Activated T-cell treated with anti-CD3 and anti-CD28 coated beads for 4 hours (primary cell): ENCODE measurements around the gene ATRNL1.

Experiments
- DNase-seq: peaks from one replicate; pipeline ENCODE4 v3.0.0-alpha.2; 2020

Gene ATRNL1

DNA sequence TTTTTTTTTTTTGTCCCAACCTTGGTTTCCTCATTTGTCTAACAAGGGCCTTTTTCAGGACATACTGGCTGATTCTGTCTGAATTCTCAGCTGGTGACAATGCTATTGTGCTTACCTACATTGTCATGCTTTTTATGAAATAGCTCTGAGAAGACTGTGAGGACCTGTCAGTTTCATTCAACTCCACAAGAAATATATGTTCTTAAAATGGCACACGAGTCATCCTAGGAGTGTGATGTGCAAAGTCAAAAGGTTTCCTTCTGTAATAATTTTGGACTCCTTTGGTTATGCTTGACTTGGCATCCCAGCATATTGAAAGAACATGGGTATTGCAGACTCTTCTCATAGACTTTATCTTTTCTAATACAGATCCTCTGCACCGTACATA lies 863.8 kb downstream of the ATRNL1 start:
- no peak for DNase-seq

DNA sequence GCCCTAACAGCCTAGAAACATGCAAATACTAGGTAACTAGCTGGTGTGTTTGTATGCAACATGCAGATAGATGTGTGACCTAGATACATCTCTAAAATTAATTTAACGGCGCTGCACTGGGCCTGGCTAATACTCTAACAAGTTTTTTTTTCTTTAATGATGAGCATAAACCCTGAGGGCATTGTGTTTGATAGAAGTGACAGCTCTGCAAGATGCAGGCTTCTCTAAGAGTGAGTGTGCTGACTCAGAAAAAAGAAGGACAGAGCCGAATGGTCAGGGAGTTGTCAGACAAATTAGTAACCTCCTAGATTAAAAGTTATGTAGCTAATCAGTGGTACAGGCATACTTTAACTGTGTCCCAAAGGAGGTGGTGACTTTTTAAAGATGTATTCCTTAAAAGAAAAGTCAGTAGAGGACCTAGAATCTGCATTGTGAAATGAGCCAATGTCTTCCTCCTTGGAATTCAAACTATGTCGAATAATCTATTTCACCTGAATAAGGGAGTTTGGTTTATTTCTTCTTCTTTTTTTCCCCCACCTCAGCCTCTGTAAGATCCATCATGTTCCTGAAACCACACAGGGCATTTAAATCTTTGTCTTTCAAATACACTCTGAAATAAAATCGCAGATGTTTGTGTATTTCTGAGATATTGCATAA lies 864.7 kb downstream of the ATRNL1 start:
- DNase-seq, result no peak

DNA sequence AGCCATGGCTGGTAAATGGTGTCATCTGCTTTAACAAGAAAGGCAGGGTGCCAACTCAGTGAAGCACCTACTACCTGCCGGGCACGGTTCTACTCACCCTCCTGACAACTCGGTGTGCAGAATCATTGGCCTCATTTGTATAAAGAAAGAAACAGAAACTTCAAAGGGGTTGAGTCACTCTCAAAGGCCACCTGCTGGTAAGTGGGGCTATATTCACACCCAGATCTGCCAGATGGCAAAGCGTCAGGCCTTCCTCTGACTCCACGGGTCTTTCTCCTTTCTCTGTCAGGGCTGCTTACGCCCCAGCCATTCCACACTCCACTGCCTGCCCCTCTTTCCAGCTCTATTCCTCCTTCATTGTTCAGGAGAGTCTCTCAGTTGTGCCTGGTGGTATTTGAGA lies 870.7 kb downstream of the ATRNL1 start:
- DNase-seq, result no peak

DNA sequence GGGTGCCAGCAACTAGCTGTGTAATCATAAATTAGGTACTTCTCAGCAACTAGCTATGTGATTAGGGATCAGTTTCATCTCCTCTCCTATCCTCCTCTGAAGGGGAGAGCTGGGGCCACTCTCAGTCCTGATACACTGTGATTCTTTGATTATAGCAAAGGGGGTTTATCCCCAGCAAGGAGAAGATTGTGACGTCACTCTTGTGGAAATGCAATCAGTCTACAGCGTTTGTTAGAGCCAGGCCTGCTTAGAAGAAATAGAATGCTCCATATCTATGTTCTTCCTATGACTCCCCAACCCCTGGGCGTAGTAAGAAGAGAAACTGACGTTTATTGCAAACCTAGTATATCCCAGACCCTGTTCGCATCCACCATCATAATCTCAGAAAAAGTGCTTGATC lies 871.7 kb downstream of the ATRNL1 start:
- DNase-seq, result no peak

DNA sequence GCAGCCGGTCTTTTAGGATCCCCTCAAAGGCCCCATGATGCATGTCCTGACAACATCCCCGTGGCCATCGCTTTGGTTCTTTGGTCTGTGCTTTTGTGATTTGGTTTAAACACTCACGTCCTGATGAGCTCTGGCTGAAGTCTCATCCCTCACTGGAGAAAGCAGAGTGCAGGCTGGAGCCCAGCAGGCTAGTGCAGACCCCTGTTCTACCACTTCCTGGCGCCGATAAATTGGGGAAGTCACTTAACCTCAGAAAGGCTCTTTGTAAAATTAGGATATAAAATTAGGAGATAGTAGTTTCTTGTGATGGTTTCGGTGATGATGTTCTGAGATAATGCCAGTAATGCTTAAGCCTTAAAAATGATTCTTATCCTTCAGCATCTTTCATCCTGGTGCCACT lies 872.2 kb downstream of the ATRNL1 start:
- no peak for DNase-seq

DNA sequence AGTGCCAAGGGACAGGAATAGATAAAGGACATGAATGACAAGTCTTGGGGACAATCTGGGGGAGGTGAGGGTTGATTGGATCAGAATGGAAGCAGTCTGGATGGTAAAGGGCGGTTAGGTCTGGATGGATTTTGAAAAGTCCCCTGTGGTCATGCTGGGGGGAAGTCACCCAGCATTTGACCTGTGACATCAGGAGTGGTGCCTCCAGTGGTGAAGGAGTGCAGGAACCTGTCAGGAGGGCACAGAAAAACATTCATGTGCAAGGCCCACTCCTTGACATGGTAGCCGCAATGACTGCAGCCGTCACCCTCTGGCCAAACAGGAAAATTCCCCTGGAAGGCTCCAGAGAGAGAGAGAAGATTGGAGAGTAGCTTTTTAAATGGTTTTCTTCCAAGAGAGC lies 875.1 kb downstream of the ATRNL1 start:
- no peak for DNase-seq

DNA sequence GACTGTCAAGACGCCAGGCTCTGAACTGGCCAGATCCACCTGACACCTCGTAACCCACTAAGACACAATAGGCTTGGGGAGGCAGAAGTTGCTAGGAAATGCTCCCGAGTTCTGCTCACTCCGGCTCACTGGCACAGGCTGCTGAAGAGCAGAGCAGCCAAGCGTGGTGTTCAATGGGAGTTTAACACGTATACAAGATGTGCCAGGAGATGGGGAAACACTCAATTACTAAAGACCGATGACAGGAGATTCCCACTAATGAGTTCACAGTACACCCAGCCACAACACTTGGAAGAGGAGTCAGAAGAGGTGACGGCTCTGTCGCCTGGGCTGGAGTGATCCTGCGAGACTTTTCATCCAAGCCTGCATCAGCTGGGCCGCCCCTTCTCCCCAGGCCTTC lies 876.4 kb downstream of the ATRNL1 start:
- no peak for DNase-seq

DNA sequence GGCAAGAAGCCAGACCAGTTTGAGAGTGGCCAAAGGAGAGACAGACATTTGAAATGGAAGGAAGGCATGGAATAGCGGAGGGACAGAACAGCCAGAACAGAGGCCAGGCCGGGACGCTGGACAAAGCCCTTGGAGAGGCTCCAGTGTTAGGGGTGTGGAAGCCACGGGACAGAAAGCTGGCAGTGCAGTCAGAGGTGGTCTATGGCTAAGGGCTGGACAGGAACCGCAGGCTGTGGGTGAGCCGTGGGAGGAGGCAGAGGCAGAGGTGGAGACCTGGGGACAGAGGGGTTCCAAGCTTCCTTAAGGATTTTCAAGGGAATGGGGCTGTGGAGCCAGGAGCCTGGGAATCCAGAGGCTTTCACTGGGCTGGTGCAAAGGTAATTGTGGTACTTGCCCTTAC lies 878.8 kb downstream of the ATRNL1 start:
- DNase-seq, result no peak

DNA sequence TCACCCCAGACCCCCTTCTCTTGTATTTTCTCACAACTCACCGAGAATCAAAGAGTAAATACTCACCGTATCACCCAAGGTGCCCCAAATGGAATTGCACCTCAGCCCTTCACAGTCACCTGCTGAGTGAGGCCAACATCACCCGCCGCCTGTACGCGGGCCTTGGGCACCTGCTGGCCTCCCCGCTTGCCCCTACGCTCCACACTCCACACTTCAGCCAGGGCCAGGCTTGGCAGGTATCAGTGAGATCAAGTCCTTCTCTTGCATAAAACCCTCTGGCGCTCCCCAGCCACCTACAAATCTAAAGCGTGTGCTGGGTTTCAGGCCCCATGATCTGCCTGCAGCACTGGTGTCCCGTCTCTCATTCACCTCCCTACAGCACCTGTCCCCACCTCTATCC lies 879.3 kb downstream of the ATRNL1 start:
- DNase-seq, result no peak

DNA sequence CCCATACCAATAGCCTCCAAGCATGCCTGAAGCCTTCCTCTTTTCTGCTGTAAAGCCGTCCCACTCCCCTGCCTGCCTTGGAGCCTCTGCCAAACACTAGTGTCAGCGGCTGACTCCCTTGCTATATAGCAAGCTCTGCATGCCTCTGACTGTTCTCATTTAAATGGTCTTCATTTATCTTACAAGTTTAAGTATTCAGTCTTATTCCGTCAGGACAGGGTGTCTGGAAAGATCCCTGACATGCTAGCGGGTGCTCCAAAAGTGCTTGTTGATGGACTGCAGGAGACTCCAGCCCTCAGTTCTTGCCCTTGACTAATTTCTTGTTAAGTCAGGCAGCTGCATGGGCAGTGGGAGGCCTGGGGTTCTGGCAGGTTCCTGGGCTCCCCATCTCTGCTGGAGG lies 881.2 kb downstream of the ATRNL1 start:
- no peak for DNase-seq

DNA sequence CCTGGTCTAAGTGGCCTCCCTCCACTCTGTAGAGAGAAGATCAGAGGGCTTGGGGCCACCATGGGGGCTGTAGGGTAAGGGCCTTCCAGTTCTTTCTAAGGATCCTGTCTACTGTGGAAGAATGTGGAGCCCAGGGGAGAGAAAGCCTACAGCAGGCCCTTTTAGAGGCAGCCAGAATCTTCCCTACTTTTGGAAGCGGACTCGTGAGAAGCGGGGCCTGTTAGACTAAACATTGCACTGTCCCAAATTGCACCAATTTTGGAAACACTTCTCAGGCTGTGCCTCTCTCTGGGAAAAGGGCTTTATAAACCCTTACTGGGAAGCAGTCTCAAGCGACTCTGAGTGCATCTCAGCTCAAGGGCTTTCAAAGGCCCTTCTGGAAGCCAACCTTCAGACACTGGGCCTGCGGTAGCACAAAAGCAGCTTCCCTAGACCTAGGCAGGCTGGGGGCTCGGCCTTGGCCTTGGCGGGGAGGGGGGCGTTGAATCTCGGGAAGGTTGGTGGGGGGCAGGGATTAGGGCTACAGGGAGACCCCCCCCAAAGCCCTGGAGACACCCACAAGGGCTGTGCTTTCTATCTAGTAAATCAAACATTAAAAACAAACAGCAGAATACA lies 881.8 kb downstream of the ATRNL1 start:
- no peak for DNase-seq

DNA sequence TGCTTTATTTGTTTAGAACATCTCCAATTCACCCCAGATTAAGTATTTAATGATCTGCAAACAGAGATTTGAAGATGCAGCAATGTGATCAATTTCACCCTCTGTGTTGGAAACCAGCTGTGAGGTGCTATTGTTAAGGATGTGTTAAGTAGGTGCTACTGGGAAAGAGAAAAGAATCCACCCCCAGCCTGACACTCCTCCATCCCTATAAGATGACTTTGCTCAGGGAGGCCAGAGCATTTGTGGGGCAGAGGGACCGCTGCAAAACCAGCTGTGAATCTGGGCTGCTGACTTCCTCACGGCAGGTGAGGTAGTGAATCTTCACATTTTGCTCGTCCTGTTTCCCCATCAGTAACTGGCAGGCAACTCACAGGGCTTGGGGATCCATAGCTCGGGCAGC lies 882.3 kb downstream of the ATRNL1 start:
- DNase-seq, result no peak

DNA sequence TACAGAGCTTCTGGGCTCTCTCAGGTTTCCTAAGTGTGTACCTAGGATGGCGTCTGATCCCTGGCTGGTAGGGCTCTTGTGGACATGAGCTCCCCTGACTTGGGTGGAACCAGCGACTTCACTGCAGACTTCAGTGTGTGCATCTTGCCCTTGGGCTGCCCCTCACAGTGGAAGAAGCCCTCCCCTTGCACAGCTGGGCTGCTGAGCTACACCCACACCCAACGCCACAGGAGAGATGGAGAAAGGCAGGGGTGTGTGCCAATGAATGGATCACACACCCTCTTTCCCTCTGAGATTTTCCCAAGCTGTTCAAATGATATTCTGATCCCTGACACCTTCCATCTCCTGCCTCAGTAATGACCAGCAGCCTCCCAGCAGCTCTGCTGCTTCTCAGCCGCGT lies 883.2 kb downstream of the ATRNL1 start:
- DNase-seq, result no peak

DNA sequence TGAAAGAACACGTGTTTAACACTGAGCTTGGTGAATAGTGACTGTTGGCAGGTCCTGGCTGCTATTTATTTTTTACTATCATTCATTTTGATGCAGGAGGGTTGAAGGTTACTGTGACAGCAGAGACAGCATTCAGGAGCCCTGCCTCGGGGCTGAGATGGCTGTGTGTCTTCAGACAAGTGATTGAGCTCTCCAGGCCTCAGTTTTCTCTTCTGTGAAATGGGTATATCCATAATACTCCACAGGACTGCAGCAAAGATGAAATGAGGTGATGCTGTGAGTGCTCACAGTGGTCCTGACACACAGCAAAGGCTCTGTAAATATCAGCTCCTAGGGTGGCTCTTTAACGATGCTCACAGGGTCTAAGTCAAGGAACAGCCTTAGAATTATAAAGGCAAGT lies 884.7 kb downstream of the ATRNL1 start:
- no peak for DNase-seq

DNA sequence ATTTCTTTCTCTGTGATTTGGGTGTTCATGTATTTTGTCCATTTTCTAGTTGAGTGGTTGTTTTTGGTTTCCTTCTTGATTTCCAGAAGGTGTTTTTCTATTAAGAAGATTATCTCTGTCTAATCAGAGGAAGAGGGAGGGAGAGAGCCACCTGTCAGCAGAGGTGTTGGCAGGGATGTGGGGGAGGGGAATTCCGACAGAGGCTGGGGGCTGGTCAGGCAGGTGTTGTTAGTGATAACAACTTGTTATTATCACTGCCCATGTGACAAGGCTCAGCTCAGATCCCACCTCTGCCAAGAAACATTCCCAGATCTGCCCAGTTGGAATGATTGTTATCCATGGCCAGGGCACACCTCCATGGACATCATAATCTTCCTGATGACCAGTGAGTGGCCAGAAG lies 886.4 kb downstream of the ATRNL1 start:
- DNase-seq, result no peak

DNA sequence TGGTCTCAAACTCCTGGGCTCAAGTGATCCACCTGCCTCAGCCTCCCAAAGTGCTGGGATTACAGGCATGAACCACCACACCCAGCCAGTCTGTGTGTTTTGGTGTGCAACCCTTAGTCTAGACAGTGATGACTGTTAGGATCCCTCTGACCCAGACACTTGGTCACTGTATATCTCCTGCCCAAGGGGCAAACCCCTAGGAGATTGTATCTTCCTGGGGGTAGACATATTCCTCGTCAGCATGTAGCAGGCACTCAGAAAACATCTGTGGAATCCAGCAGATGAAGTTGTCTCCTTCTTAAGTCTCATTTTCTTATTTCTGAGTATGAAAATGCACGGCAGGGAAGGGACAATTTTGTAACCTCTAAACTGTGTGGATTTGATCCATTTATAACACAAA lies 887.3 kb downstream of the ATRNL1 start:
- DNase-seq, result no peak

DNA sequence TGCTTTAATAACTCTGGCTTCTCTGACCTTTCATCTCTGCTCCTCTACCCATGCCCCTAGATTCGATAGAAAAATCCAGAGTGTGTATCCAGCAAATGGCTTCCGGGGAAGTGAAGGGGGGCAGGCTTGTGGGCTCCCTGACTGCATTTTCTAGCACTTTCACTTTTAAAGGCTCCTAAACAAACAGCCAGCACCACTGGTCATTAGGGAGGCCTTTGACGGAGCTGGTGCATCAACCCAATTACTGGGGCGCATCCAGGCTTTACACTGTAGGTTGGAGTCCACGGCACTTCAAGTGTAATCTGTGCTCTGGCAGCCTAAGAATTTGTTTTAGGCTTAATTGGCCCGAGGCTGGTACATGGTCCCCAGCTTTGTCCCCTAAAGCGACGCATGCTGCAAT lies 887.9 kb downstream of the ATRNL1 start:
- no peak for DNase-seq

DNA sequence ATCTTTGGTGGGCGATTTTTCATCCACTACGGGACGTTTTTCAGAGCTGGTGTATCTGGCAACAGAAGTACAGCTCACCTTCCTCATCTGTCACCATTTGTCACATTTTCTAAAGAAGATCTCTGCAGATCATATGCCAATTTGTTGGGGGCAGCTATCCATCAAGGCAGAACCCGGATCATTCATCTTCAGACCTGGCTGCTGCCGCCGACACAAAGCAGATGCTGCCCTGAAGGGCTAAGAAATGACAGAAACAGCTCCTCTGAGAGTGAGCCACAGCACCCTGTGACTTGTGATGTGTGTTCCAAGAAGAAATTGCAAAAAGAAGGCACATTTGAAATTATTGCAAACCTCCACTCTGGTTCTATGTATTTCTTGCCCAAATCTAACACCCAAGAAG lies 888.9 kb downstream of the ATRNL1 start:
- no peak for DNase-seq

DNA sequence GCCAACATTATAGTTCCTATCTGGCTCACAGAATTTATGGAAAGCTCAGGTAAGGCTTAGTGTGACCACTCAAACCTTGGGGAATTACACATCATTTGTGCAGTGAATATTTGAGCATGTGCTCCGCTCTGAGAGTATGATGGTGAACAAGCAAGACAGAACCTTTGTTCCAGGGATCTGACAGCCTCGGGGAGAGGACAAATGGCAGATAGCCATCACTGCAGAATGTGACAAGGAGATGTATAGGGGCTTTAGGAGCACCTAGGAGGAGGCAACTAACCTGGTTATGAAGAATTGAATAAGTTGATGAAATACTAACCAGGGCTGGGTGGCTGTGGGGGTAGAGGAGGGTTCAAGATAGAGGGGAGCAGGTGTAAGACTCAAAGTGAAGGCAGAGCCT lies 889.4 kb downstream of the ATRNL1 start:
- no peak for DNase-seq

DNA sequence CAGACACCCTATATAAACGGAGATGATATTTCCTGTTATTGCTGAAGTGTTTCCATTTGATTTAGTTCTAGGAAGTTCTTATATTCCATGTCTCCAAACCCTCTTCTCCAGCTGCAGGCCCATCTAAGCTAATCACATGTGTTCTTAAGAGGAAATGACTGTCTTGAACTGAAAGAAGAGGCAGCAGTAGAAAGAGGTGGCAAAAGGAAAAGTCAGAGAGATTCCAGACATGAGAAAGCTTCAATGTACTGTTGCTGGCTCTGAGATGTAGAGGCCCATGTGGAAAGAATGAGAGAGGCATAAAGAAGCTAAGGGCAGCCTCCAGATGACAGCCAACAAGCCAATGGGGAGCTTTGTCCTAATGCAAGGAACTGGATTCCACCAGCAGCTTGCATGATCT lies 892.6 kb downstream of the ATRNL1 start:
- no peak for DNase-seq

DNA sequence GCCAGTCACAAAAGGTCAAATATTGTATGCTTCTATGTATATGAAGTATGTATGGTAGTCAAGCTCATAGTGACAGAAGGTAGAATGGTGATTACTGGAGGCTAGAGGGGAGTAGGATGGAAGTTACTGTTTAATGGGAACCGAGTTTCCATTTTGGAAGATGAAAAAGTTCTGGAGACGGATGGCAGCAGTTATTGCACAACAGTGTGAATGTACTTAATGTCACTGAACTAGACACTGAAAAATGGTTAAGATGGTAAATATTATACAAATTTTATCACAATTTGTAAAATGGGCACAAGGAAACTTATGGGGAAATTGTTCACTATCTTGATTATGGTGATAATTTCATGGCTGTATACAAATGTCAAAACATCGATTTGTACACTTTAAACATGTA lies 895.2 kb downstream of the ATRNL1 start:
- no peak for DNase-seq

DNA sequence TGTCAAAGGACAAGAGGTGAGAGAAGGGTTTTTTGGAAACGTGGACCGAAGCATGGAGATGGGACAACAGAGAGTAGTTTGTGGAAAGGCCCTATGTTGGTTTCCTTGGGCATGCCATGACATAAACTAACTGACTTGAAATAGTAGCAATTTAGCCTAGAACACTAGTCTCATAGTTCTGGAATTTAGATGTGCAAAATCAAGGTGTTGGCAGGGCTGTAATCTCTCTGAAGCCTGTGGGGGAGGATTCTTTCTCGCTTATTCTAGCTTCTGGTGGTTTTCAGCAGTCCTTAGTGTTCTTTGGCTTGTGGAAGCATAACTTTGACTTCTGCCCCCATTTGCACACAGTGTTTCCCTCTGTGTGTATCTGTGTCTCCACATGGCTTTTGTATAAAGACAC lies 896.5 kb downstream of the ATRNL1 start:
- no peak for DNase-seq

DNA sequence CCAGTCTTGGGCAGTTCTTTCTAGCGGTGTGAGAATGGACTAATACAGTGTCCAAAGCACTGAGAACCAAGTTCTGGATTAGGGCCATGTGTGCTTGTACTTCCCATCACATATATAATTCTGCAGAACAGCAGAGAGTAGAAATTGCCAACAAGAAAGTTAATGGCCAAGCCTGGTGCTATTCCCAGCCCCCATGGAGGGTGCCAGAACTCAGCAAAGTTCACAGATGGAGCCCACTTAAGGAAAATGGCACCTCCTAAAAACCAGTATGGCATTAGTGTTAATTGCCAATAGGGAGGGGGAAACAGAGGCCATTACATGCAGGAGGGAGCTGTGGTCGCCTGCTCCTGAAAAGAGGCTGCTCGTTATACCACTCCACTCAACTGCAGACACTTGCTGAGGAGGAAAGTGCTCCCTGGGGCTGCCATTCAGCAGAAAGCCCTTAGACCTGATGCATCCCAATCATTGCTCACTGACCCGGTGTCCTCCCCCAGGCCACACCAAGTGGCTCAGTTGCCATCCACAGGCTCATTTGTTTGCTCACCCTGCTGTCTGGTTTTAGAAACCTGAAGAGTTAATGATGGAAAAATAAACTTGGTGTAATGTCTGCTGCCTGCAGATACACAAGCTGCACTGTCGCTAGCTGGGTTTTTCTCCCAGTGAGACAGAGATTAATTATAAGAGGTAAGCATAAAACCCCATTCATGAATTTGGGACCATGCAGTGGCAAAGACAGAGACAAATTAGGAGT lies 899.2 kb downstream of the ATRNL1 start:
- DNase-seq, result no peak

DNA sequence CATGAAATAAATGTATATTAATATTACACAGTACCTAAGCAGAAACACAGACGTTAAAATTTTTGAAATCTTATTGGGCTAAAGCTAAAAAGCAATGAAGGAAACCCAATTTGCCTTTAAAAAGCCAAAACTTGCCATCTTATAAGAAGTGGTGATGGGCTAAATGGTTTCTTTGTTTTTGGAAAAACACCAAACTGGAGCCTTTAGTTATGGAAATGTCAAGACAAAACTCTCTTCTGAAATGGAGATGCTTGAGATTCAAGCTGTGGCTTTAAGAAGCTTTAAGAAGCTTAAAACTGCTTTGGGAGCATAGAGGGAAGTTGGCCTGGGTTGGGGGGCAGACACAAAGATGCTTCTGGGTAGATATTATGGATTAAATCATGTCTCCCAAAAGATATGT lies 902.9 kb downstream of the ATRNL1 start:
- DNase-seq, result no peak

DNA sequence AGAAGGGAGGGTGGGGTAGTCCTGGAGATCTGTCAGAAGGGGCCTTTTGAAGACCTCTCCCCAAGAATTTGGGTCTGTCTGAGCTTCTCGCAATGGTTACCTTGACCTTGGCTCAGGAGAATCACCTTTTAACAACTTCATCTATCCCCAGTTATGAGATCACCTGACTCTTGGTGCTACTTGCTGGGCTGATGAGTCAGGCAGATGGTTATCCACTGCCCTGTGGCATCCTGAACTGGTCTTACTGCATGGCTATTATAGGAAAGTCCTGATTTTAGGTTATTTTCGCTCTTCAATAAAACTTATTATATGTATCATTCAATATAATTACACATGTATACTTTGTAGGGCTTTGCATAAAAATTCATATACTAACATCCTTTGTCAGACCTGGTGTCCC lies 905.1 kb downstream of the ATRNL1 start:
- no peak for DNase-seq
